GM12878 (cell line): ENCODE measurements around the gene TBX5. TPM values are rescaled to one million over a fixed set of nuclear protein-coding genes. Genes with fewer than 3 reads are reported as not detected.

Experiments
- ATAC-seq: fragments of 200-7000 bp; cut with Tn5 transposase; 3 replicates; pipeline ENCODE4 v1.9.1; 2020; ENCODE audit warnings: mild to moderate bottlenecking, moderate library complexity
- BruUV-seq: library from RNA; stranded (reverse); fragments of 400-500 nt; replicated peaks from 2 replicates; lab custom pipeline; 2021; lab: Mats Ljungman, UMichigan
- CTCF ChIA-PET: fragments of 300-600 bp; sonication (Branson Sonifier 250); formaldehyde crosslinking; extraction: SDS; loops from one replicate; lab custom pipeline; 2021; ENCODE audit warnings: inconsistent platforms; lab: Yijun Ruan, JAX
- POLR2A ChIA-PET: fragments of 350-600 bp; formaldehyde crosslinking; extraction: SDS; loops from one replicate; lab custom pipeline; 2021; ENCODE audit warnings: inconsistent platforms; lab: Charles Lee
- RAD21 ChIA-PET: fragments of 300-600 bp; sonication (Branson Sonifier 250); formaldehyde crosslinking; loops from one replicate; lab custom pipeline; 2023; ENCODE audit warnings: antibody characterized with exemption; ENCODE audit not compliant: unreplicated experiment; lab: Charles Lee
- SMC1A ChIA-PET: fragments of 300-600 bp; sonication (Branson Sonifier 250); formaldehyde crosslinking; loops from one replicate; lab custom pipeline; 2023; ENCODE audit not compliant: unreplicated experiment, uncharacterized antibody; lab: Charles Lee
- DNase-seq: peaks from one replicate; pipeline ENCODE4 v3.0.0-alpha.2; 2011; ENCODE audit warnings: low read depth, low spot score
- FAIRE-seq: peaks from 3 replicates; lab custom pipeline; 2011; peaks lifted over from hg19 to GRCh38; lab: Jason Lieb, UNC
- H2AFZ ChIP-seq: 2 replicates; pipeline ENCODE4 v1.6.0; 2011; ENCODE audit warnings: low read depth, low read length, control low read depth; ENCODE audit not compliant: control insufficient read depth
- H3K27ac ChIP-seq: 2 replicates; pipeline ENCODE4 v1.5.1; 2011; ENCODE audit warnings: control low read depth; ENCODE audit not compliant: control insufficient read depth, insufficient read depth
- H3K27me3 ChIP-seq, 2 experiments: replicated peaks in 1 of 2; 2 replicates each; pipeline versions ENCODE4 v1.6.0 to v1.6.1; 2011; ENCODE audit warnings: low read length in 1 of 2; ENCODE audit not compliant: control insufficient read depth in 2 of 2, insufficient read depth in 2 of 2
- H3K36me3 ChIP-seq, 2 experiments: 2 replicates each; pipeline ENCODE4 v1.5.1; 2011; ENCODE audit warnings: low read length in 1 of 2; ENCODE audit not compliant: control insufficient read depth in 2 of 2, insufficient read depth in 2 of 2
- H3K4me1 ChIP-seq: 2 replicates; pipeline ENCODE4 v1.6.1; 2011; ENCODE audit warnings: mild to moderate bottlenecking, low read length, moderate library complexity, mixed read lengths; ENCODE audit not compliant: control insufficient read depth, insufficient read depth
- H3K4me2 ChIP-seq: 2 replicates; pipeline ENCODE4 v1.6.0; 2011; ENCODE audit warnings: control low read depth; ENCODE audit not compliant: control insufficient read depth, insufficient read depth
- H3K4me3 ChIP-seq: fragments of 200-600 bp; sonication (generic); 2 replicates; pipeline ENCODE4 v1.5.1; 2016
- H3K79me2 ChIP-seq: 2 replicates; pipeline ENCODE4 v1.6.0; 2011; ENCODE audit warnings: low read length; ENCODE audit not compliant: control insufficient read depth, insufficient read depth
- H3K9ac ChIP-seq: 2 replicates; pipeline ENCODE4 v1.8.0; 2011; ENCODE audit warnings: low read length, control low read depth, mixed read lengths; ENCODE audit not compliant: control insufficient read depth, insufficient read depth
- H3K9me3 ChIP-seq: replicated peaks from 3 replicates; pipeline ENCODE4 v1.5.1; 2011; ENCODE audit warnings: mild to moderate bottlenecking, low read length; ENCODE audit not compliant: control insufficient read depth, insufficient read depth
- H4K20me1 ChIP-seq: 2 replicates; pipeline ENCODE4 v1.6.0; 2011; ENCODE audit not compliant: control insufficient read depth, insufficient read depth
- BACH1 ChIP-seq: fragments of 450-650 bp; IDR thresholded peaks from 2 replicates; pipeline ENCODE4 v1.6.1; 2017; ENCODE audit warnings: mild to moderate bottlenecking, borderline replicate concordance
- BCL11A ChIP-seq: IDR thresholded peaks from 2 replicates; pipeline ENCODE4 v1.6.1; 2011; ENCODE audit warnings: low read depth, low read length
- BHLHE40 ChIP-seq, 2 experiments: fragments of 450-650 bp in 1 of 2; IDR thresholded peaks; 2 replicates each; pipeline ENCODE4 v1.6.1; 2011 to 2017; ENCODE audit warnings: low read depth in 2 of 2, borderline replicate concordance in 1 of 2, improper control_type of control experiment in 1 of 2, low read length in 1 of 2, mild to moderate bottlenecking in 1 of 2
- BRCA1 ChIP-seq: IDR thresholded peaks from 2 replicates; pipeline ENCODE4 v1.6.1; 2011; ENCODE audit warnings: low read depth, low read length, improper control_type of control experiment
- IRF3 ChIP-seq: fragments of 450-650 bp; IDR thresholded peaks from 2 replicates; pipeline ENCODE4 v1.6.1; 2014; ENCODE audit warnings: mild to moderate bottlenecking
- NFYB ChIP-seq: IDR thresholded peaks from 2 replicates; pipeline ENCODE4 v1.6.1; 2011; ENCODE audit warnings: low read depth, mild to moderate bottlenecking, low read length, improper control_type of control experiment, moderate library complexity; ENCODE audit not compliant: insufficient read depth
- PAX8 ChIP-seq: fragments of 450-650 bp; IDR thresholded peaks from 2 replicates; pipeline ENCODE4 v1.6.1; 2017; ENCODE audit warnings: mild to moderate bottlenecking, moderate library complexity
- SMAD5 ChIP-seq: IDR thresholded peaks from 2 replicates; pipeline ENCODE4 v1.6.1; 2016; ENCODE audit warnings: antibody characterized with exemption, low read depth
- SREBF1 ChIP-seq: IDR thresholded peaks from 2 replicates; pipeline ENCODE4 v1.6.1; 2012; ENCODE audit warnings: mild to moderate bottlenecking, low read length
- SUPT20H ChIP-seq: IDR thresholded peaks from 2 replicates; pipeline ENCODE4 v1.6.1; 2011; ENCODE audit warnings: low read depth, mild to moderate bottlenecking, low read length, moderate library complexity, borderline replicate concordance; ENCODE audit not compliant: control insufficient read depth
- TCF12 ChIP-seq: IDR thresholded peaks from 2 replicates; pipeline ENCODE4 v1.6.1; 2011; ENCODE audit warnings: low read depth, mild to moderate bottlenecking, low read length
- USF1 ChIP-seq: IDR thresholded peaks from 2 replicates; pipeline ENCODE4 v1.6.1; 2011; ENCODE audit warnings: borderline replicate concordance, low read depth, mild to moderate bottlenecking, moderate library complexity, mixed read lengths, low read length; ENCODE audit not compliant: insufficient read depth; ENCODE audit errors: extremely low read length
- WGBS: methylation state at CpG from one replicate; pipeline ENCODE4 v1.1.6; 2016; ENCODE audit warnings: low lambda C conversion rate; ENCODE audit not compliant: insufficient replicate concordance, insufficient coverage; ENCODE audit errors: missing lambda C conversion rate; 5-methylcytosine and 5-hydroxymethylcytosine counted together
- in situ Hi-C: fragments of 300-500 bp; cut with MboI; formaldehyde crosslinking; loops from 9 replicates; pipeline ENCODE4 v1.14.3; 2018; ENCODE audit warnings: mixed read lengths
- intact Hi-C: fragments of 100-400 bp; cut with micrococcal nuclease; formaldehyde crosslinking; loops from one replicate; pipeline ENCODE4 v1.14.2; 2022; ENCODE audit not compliant: unreplicated experiment
- polyA plus RNA-seq, 11 experiments: library from polyadenylated mRNA; depleted of rRNA in 4 of 11; unstranded in 6 of 11; stranded (reverse) in 5 of 11; fragments of >200 nt; fragmentation: Nextera tagmentation in 4 of 11; fragmentation: Illumina TruSeq in 1 of 11; extraction: Ambion mirVana in 4 of 11; extraction: Trizol in 1 of 11; gene quantifications; 1 replicate in 1 of 11; 2 replicates in 10 of 11; pipeline versions ENCODE4 v1.2.1 to v1.2.3, GENCODE V29; 2011 to 2016; ENCODE audit warnings: inconsistent platforms in 2 of 11, missing spikeins in 2 of 11, low read depth in 1 of 11
- total RNA-seq, 4 experiments: library from RNA; depleted of rRNA in 3 of 4; stranded (reverse); fragments of >200 nt in 3 of 4; fragmentation: Illumina TruSeq in 1 of 4; extraction: Trizol in 1 of 4; gene quantifications; 2 replicates each; pipeline versions ENCODE4 v1.2.1 to v1.2.3, GENCODE V29; 2013 to 2021
- TF ChIP-seq, protein P1 (sequence below): fragments of 150-350 bp; IDR thresholded peaks from 2 replicates; pipeline ENCODE4 v1.6.1; 2014; ENCODE audit warnings: mild to moderate bottlenecking, low read depth, low read length

Gene TBX5
- total and polyA plus RNA-seq, 10 of the 15 experiments (the other 5 are each of a cell fraction or from before 2014, with no cell fraction given): 0.04 TPM; not detected in 9

GRCh38 chr12:114401328-114402083 is 4.4 kb downstream of the TBX5 start:
- no peak for ATAC-seq
- CTCF ChIA-PET: no interaction called here
- Histone ChIP-seq H3K9me3 (no peaks in the 10 kb centered on the region), H3K4me3 (no peak overlapping the region), H4K20me1 (no peaks in the 10 kb centered on the region), H3K4me1 (no peaks in the 10 kb centered on the region), H3K9ac (no peak overlapping the region), H3K79me2 (no peaks in the 10 kb centered on the region), H3K4me2 (no peak overlapping the region)
- no TSS peak for BruUV-seq
- 3% methylated on average over 10 of the region's 10 CpGs for whole genome bisulfite sequencing
- no peak for DNase-seq
- no peak for FAIRE-seq
- POLR2A ChIA-PET: no interaction called here
- RAD21 ChIA-PET: no interaction called here
- TF ChIP-seq USF1: no peak
- no peak for TF ChIP-seq BHLHE40 (IDR thresholded peaks at IDR 0.05; ENCODE audit: borderline replicate concordance in 1 of 2, low read depth in 2 of 2, low read length in 1 of 2)
- no peak for TF ChIP-seq BRCA1
- TF ChIP-seq BACH1: no peak
- TF ChIP-seq TCF12: no peak
- TF ChIP-seq, protein P1, sequence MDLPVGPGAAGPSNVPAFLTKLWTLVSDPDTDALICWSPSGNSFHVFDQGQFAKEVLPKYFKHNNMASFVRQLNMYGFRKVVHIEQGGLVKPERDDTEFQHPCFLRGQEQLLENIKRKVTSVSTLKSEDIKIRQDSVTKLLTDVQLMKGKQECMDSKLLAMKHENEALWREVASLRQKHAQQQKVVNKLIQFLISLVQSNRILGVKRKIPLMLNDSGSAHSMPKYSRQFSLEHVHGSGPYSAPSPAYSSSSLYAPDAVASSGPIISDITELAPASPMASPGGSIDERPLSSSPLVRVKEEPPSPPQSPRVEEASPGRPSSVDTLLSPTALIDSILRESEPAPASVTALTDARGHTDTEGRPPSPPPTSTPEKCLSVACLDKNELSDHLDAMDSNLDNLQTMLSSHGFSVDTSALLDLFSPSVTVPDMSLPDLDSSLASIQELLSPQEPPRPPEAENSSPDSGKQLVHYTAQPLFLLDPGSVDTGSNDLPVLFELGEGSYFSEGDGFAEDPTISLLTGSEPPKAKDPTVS: no peak
- TF ChIP-seq IRF3: no peak
- TF ChIP-seq SUPT20H: no peak
- no peak for TF ChIP-seq BCL11A
- no peak for TF ChIP-seq PAX8
- no peak for TF ChIP-seq SREBF1
- no peak for TF ChIP-seq NFYB
- TF ChIP-seq SMAD5: no peak
- TF ChIP-seq, all 136 proteins: peak for 0
- Histone ChIP-seq H2AFZ (no peak overlapping the region), H3K36me3 (no peaks in the 10 kb centered on the region), H3K27me3 (peaks cover 14 to 38% of the 10 kb centered on the region in 2 experiments), H3K27ac (no peak overlapping the region)
- intact Hi-C loops: no loop called here
- in situ Hi-C loops: no loop called here
- SMC1A ChIA-PET: no interaction called here
